Spleen (tissue), 7 donors: Measurements from ENCODE around the gene NT5C3A.

Experiments used
- POLR2AphosphoS5 ChIP-seq, 3 donors: sonication (generic); formaldehyde crosslinking; IDR thresholded peaks; one replicate each; pipeline ENCODE4 v1.5.1; 2017; ENCODE audit warnings: antibody characterized with exemption in 3 of 3
- TF ChIP-seq, protein P1 (sequence below), 11 experiments: fragments of 200-600 bp in 7 of 11; fragments of 450-650 bp in 4 of 11; sonication (generic) in 4 of 11; IDR thresholded peaks in 8 of 11; conservative IDR thresholded peaks in 3 of 11; 1 replicate in 7 of 11; 2 replicates in 4 of 11; pipeline versions ENCODE4 v1.4.0 to v1.8.0; 2016 to 2021; ENCODE audit warnings: antibody characterized with exemption in 11 of 11, inconsistent platforms in 4 of 11, mild to moderate bottlenecking in 1 of 11
- donor health status: DM: no; HTN: no; CAD: no; lungs with moderate emphysema.
- donor health status: DM: no; HTN: no; CAD: no.
- donor health status: DM: no; HTN: no; CAD: no.

DNA sequence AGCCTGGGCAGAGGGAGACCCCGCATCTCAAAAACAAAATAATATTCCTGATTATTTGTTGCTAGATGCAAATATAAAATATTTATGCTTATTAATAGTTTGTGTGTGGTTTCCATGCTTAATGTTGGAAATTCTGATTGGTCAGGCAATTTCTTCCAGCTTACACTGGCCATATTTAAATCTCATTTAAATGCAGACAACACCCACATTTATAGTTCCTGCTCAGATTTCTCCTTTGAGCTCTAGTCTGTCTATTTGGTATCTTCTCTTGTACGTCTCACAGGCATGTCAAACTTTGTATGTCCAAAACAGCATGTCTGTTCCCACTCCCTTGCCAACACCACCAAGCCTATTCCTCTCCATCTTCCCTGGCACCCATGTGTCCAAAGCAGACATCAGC, 52.8 kb downstream of the NT5C3A start:
- TF ChIP-seq, protein P1, sequence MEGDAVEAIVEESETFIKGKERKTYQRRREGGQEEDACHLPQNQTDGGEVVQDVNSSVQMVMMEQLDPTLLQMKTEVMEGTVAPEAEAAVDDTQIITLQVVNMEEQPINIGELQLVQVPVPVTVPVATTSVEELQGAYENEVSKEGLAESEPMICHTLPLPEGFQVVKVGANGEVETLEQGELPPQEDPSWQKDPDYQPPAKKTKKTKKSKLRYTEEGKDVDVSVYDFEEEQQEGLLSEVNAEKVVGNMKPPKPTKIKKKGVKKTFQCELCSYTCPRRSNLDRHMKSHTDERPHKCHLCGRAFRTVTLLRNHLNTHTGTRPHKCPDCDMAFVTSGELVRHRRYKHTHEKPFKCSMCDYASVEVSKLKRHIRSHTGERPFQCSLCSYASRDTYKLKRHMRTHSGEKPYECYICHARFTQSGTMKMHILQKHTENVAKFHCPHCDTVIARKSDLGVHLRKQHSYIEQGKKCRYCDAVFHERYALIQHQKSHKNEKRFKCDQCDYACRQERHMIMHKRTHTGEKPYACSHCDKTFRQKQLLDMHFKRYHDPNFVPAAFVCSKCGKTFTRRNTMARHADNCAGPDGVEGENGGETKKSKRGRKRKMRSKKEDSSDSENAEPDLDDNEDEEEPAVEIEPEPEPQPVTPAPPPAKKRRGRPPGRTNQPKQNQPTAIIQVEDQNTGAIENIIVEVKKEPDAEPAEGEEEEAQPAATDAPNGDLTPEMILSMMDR (IDR thresholded peaks at IDR 0.05 in 8 of 11, conservative IDR thresholded peaks at IDR 0.05 in 3 of 11), result no peak
- no peak for TF ChIP-seq POLR2AphosphoS5 (IDR thresholded peaks at IDR 0.05)
